OCI-LY1 (cell line): ENCODE measurements around the gene ARL11.

Experiments used
- EZH2 ChIP-seq: fragments of 200-600 bp; sonication (generic), shearing (Covaris generic); IDR thresholded peaks from 2 replicates; pipeline ENCODE4 v1.8.0; 2017; ENCODE audit warnings: borderline replicate concordance, mixed run types, mild to moderate bottlenecking, antibody characterized with exemption, low read length, moderate library complexity, mixed read lengths
- TF ChIP-seq, protein P1 (sequence below): fragments of 200-600 bp; sonication (generic), shearing (Covaris generic); IDR thresholded peaks from 2 replicates; pipeline ENCODE4 v1.5.1; 2017; ENCODE audit warnings: mild to moderate bottlenecking, antibody characterized with exemption, low read length, moderate library complexity, mixed read lengths

DNA sequence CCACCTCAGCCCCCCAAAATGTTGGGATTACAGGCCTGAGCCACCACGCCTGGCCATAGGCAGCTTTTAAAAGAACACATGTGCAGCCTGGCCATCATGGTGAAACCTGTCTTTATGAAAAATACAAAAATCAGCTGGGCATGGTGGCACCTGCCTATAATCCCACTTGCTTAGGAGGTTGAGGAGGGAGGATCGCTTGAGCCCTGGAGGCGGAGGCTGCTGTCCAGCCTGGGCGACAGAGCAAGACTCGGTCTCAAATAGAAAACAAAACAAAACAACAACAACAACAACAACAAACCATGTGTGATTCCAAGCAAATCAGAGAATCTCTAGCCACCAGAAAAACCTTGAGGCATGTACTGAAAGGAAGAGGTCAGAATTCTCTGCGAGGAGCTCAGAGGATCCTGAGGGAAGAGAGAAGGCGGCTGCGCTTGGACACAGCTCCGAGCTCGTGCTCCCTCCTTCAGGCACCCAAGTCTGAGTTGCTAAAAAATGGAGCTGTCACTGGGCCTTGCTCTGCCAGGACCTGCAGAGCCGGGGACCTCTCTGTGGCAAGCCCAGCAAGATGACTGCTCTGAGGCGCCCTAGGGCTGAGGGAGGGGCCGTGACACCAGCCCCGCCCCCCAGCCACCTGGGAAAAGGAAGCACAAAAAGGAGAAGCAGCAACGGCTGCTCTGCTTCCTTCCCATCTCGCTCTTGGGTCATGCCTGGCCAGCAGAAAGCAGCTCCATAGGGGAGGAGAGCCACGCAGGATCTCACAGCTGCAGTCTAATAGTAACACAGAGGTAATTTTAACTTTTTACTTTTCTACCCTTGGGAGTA lies at the start of gene ARL11:
- TF ChIP-seq, protein P1, sequence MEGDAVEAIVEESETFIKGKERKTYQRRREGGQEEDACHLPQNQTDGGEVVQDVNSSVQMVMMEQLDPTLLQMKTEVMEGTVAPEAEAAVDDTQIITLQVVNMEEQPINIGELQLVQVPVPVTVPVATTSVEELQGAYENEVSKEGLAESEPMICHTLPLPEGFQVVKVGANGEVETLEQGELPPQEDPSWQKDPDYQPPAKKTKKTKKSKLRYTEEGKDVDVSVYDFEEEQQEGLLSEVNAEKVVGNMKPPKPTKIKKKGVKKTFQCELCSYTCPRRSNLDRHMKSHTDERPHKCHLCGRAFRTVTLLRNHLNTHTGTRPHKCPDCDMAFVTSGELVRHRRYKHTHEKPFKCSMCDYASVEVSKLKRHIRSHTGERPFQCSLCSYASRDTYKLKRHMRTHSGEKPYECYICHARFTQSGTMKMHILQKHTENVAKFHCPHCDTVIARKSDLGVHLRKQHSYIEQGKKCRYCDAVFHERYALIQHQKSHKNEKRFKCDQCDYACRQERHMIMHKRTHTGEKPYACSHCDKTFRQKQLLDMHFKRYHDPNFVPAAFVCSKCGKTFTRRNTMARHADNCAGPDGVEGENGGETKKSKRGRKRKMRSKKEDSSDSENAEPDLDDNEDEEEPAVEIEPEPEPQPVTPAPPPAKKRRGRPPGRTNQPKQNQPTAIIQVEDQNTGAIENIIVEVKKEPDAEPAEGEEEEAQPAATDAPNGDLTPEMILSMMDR: no peak
- TF ChIP-seq EZH2: no peak
